ENCODE data around the gene RNF13.

- no peak for TF ChIP-seq GATA2 (IDR thresholded peaks at IDR 0.05; ENCODE audit: low read depth, low read length)
- peak; percentile 41; the same call in 1 of the 2 replicates for TF ChIP-seq GATA3 (IDR thresholded peaks at IDR 0.05; ENCODE audit: low read depth, low read length)
Observed at GRCh38 chr3:149954812-149955211, 141.8 kb downstream of the RNF13 start.

Measured in SH-SY5Y (cell line).